LoVo (cell line): Measurements from ENCODE around the gene ERAP2.

ENCODE experiments used
- DNase-seq: peaks from one replicate; pipeline ENCODE4 v3.0.0-alpha.2; 2016; ENCODE audit warnings: low spot score

Gene ERAP2

DNA sequence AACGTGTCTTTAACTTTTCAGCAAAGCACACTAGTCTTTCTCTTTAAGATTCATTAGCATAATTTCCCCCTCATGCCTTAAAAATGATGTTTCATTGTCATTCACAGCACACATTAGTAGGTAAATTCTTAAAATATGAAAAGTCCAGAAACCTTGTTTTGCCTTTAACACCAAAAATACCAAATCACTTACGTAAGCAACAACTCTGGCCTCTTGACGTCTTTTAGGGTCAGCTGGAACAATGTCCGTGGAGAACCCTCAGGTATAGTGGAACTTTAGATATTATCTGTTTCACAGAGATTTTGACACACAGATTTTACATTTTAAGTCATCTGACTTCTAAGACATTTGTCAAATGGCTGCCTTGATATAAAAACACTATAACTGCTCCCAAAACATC, 90.5 kb downstream of the ERAP2 start:
- no peak for DNase-seq

DNA sequence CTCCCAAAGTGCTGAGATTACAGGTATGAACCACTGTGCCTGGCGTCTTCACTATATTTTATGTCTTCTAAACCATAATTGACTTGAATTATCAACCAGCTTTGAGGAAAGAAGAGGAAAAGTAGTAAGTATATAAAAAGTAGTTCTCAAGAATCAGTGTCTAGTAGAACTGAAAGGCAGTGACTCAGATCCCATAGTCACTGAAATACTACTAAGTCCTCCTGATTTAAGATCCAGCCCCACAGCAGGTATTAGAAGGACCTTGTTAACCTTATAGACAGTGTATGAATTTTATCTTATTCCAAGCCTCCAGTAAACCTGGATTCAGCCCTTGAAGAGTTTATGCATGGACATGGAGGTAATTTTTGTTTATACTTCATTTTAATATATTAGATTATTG, 91.1 kb downstream of the ERAP2 start:
- no peak for DNase-seq

DNA sequence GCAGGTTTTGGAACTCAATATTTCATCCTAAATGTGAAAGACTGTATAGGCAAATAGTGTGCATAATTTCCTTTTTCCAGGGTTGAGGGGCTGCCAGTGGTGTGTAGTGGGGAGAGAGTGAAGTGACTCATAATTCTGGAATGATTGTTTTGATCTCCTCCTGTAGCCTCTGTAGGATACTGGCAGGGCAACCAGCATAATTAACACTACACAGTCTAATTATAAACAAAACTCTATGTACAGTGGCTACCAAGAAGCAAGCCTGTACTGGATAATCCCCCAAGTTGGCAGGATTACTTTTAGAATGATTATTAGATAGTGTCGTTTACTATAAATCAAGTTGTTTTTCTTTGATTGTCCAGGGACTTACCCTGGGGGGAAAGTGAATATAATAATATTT, 91.8 kb downstream of the ERAP2 start:
- DNase-seq, result peak; percentile 55

DNA sequence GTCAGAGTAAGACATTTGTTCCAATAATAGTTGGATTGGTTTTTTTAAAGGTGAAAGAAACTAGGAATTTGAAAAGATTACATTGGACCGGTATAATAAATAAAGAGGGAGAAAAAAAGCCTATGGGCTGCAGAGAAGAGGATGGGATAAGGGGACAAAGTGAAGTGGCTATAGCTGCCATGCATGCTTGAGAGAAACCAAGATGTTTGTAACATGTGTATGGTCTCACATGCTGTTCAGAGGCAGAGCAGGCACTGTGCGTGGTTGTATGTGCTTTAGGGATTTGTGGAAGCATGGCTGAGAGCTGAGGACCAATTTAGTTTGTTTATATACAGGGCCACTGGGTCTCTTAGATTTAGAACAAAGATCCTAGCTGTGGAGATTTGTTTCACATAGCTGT, 92.3 kb downstream of the ERAP2 start:
- no peak for DNase-seq
